Measurements from ENCODE around the gene ADAMTS12. TPM values are rescaled to one million over a fixed set of nuclear protein-coding genes. Genes with fewer than 3 reads are reported as not detected.

The ADAMTS12 gene
- polyA plus RNA-seq, 3 donors = not detected

- TF ChIP-seq, protein P1, sequence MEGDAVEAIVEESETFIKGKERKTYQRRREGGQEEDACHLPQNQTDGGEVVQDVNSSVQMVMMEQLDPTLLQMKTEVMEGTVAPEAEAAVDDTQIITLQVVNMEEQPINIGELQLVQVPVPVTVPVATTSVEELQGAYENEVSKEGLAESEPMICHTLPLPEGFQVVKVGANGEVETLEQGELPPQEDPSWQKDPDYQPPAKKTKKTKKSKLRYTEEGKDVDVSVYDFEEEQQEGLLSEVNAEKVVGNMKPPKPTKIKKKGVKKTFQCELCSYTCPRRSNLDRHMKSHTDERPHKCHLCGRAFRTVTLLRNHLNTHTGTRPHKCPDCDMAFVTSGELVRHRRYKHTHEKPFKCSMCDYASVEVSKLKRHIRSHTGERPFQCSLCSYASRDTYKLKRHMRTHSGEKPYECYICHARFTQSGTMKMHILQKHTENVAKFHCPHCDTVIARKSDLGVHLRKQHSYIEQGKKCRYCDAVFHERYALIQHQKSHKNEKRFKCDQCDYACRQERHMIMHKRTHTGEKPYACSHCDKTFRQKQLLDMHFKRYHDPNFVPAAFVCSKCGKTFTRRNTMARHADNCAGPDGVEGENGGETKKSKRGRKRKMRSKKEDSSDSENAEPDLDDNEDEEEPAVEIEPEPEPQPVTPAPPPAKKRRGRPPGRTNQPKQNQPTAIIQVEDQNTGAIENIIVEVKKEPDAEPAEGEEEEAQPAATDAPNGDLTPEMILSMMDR (IDR thresholded peaks at IDR 0.05) = no peak
- Mint-ChIP-seq H3K4me1 (no peaks in the 10 kb centered on the region), H3K4me3 (no peak overlapping the region), H3K27ac (no peak overlapping the region), H3K9me3 (peaks cover 0 to 8% (median 4%) of the 10 kb centered on the region in 7 donors), H3K27me3 (ENCODE audit: low read depth in 3 of 3) (peaks cover 0 to 2% (median 2%) of the 10 kb centered on the region in 3 donors), H3K36me3 (no peaks in the 10 kb centered on the region)
- H3K4me3 ChIP-seq (replicated peaks in 1 of 3; ENCODE audit: low read depth in 2 of 3, low read length in 3 of 3) = no peak overlapping the region
- H3K27ac ChIP-seq (ENCODE audit: low read depth in 1 of 2, low read length in 2 of 2) = no peak overlapping the region
- no peaks in the 10 kb centered on the region for H3K36me3 ChIP-seq (replicated peaks in 1 of 2; ENCODE audit: control insufficient read depth in 1 of 2, insufficient read depth in 2 of 2, low read length in 2 of 2)
- no peak overlapping the region for H3K9ac ChIP-seq (ENCODE audit: insufficient read depth, low read length, poor library complexity, severe bottlenecking)
- H4K20me1 ChIP-seq (ENCODE audit: insufficient read depth, low read length) = no peaks in the 10 kb centered on the region
- H3K27me3 ChIP-seq (ENCODE audit: control insufficient read depth in 2 of 2, insufficient read depth in 2 of 2, low read length in 2 of 2) = no peaks in the 10 kb centered on the region
- no peaks in the 10 kb centered on the region for H3K79me2 ChIP-seq (ENCODE audit: insufficient read depth, low read length)
- H3K4me1 ChIP-seq (ENCODE audit: control insufficient read depth in 1 of 2, insufficient read depth in 2 of 2, low read length in 2 of 2) = no peaks in the 10 kb centered on the region
- intact Hi-C loops (cut with micrococcal nuclease) = no loop called here
- no peak for DNase-seq
- H3K9me3 ChIP-seq (replicated peaks in 1 of 2; ENCODE audit: control insufficient read depth in 1 of 2, insufficient read depth in 1 of 2, low read length in 2 of 2) = no peaks in the 10 kb centered on the region
- WGBS (ENCODE audit: insufficient coverage) = 88% methylated on average over 1 of the region's 4 CpGs
- H2AFZ ChIP-seq (ENCODE audit: insufficient read depth, low read depth, low read length, poor library complexity, severe bottlenecking) = no peak overlapping the region
- no peak overlapping the region for H3K4me2 ChIP-seq (replicated peaks; ENCODE audit: extremely low read depth, low read length, poor library complexity, severe bottlenecking)
These were observed 138.1 kb downstream of the ADAMTS12 start for GRCh38 chr5:33753704-33754103.

GRCh38 chr5:33748754-33749153 is 143.0 kb downstream of the ADAMTS12 start:
- TF ChIP-seq, protein P1 (IDR thresholded peaks at IDR 0.05) = no peak
- Histone ChIP-seq H4K20me1 (ENCODE audit: insufficient read depth, low read length) (no peaks in the 10 kb centered on the region), H3K4me3 (replicated peaks in 1 of 3; ENCODE audit: low read depth in 2 of 3, low read length in 3 of 3) (no peak overlapping the region), H3K79me2 (ENCODE audit: insufficient read depth, low read length) (no peaks in the 10 kb centered on the region), H3K9me3 (replicated peaks in 1 of 2; ENCODE audit: control insufficient read depth in 1 of 2, insufficient read depth in 1 of 2, low read length in 2 of 2) (no peaks in the 10 kb centered on the region), H3K36me3 (replicated peaks in 1 of 2; ENCODE audit: control insufficient read depth in 1 of 2, insufficient read depth in 2 of 2, low read length in 2 of 2) (no peaks in the 10 kb centered on the region), H3K4me1 (ENCODE audit: control insufficient read depth in 1 of 2, insufficient read depth in 2 of 2, low read length in 2 of 2) (no peaks in the 10 kb centered on the region), H3K4me2 (replicated peaks; ENCODE audit: extremely low read depth, low read length, poor library complexity, severe bottlenecking) (no peak overlapping the region), H3K27ac (ENCODE audit: low read depth in 1 of 2, low read length in 2 of 2) (no peak overlapping the region), H3K27me3 (ENCODE audit: control insufficient read depth in 2 of 2, insufficient read depth in 2 of 2, low read length in 2 of 2) (no peaks in the 10 kb centered on the region), H2AFZ (ENCODE audit: insufficient read depth, low read depth, low read length, poor library complexity, severe bottlenecking) (no peak overlapping the region), H3K9ac (ENCODE audit: insufficient read depth, low read length, poor library complexity, severe bottlenecking) (no peak overlapping the region)
- no peak for DNase-seq
- peaks cover under 1 to 3% (median 2%) of the 10 kb centered on the region in 3 donors for H3K27me3 Mint-ChIP-seq (ENCODE audit: low read depth in 3 of 3)
- H3K27ac Mint-ChIP-seq = no peak overlapping the region
- no peaks in the 10 kb centered on the region for H3K36me3 Mint-ChIP-seq
- peaks cover 0 to 2% (median 1%) of the 10 kb centered on the region in 7 donors for H3K9me3 Mint-ChIP-seq
- H3K4me3 Mint-ChIP-seq = no peak overlapping the region
- no CpG with 5 or more reads among the region's 1 CpG for WGBS (ENCODE audit: insufficient coverage)
- intact Hi-C loops (cut with micrococcal nuclease) = no loop called here
- no peaks in the 10 kb centered on the region for H3K4me1 Mint-ChIP-seq

All from CD14-positive monocyte (primary cell).